ENCODE data around the gene GLRB.

DNA sequence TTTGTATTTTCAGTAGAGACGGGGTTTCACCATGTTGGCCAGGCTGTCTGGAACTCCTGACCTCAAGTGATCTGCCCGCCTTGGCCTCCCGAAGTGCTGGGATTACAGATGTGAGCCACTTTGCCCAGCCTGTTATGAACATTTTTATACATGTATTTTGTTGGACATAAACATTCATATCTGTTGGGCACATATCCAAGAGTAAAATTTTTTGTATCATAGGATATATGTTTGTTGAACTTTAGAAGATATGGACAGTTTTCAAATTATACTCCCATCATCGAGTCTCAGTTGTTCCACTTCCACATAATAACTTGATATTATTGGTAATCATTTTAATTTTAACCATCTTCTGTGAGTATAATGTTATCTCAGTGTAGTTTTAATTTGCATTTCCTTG lies 23.6 kb downstream of the GLRB start:
- TF ChIP-seq GATA3 (IDR thresholded peaks at IDR 0.05; ENCODE audit: low read depth, low read length) (no peak), GATA2 (IDR thresholded peaks at IDR 0.05; ENCODE audit: low read depth, low read length) (no peak)

Data from SH-SY5Y (cell line).